Measurements from ENCODE around the gene RAB15. TPM values are rescaled to one million over a fixed set of nuclear protein-coding genes. Genes with fewer than 3 reads are reported as not detected.

The RAB15 gene
- total RNA-seq: 10 to 100 TPM in 2 of 3 donors, 1 to 10 TPM in 1; 1.3 to 24.0 (median 17.7) TPM

DNA sequence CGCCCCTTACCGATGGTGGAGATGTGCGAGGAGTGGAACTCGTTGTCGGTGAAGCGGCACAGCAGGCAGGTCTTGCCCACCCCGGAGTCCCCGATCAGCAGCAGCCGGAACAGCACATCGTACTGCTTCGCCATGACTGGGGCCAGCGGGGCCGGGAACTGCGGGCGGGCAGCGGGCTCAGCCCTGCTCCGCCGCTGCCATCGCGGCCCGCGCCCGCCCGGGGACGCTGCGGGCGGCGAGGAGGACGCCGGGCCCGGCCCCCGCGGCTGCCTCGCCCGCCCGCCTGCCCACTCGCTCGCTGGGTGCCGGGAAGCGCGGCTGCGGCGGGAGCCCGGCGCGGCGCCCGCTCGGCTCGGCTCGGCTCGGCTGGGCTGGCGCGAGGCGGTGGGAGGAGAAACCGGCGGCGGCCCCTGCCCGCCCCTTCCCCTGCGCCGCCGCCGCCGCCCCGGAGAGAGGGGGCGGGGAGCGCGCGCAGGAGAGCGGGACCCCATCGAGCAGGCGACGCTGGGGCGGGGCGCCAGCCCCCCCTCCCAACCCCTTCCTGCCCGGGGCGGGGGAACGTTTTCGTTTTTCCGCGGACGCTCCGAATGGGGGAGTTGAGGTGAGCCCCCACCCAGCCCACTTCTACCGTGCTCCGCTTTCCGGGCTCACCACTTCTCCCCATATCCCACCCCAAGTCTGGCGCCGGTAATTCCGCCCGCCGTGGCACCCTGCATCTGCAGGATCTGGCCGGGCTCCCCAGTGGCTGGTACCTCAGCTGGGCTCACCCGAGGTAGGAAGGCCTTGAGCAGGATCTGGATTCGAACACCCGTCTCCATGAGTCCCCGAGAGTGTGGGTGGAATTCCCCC lies at the start of gene RAB15:
TSS of gene RAB15 (minus strand) at position 394 of the 849 bp plus-strand sequence. CDS start at position 134, 260 bp downstream.
- Histone ChIP-seq H3K4me3 (peak within 1 kb of the TSS; percentile 62 to 83 (median 77)), H3K9me3 (no peaks in the 10 kb centered on the region), H3K4me1 (peaks cover 0 to 13% of the 10 kb centered on the region in 2 donors), H3K36me3 (no peaks in the 10 kb centered on the region), H3K27ac (peak within 1 kb of the TSS; percentile 59 to 80), H3K27me3 (no peaks in the 10 kb centered on the region)
- intact Hi-C loops (cut with DNase I; ENCODE audit: low total_unique reads): no loop called here
- TF ChIP-seq, protein P1, sequence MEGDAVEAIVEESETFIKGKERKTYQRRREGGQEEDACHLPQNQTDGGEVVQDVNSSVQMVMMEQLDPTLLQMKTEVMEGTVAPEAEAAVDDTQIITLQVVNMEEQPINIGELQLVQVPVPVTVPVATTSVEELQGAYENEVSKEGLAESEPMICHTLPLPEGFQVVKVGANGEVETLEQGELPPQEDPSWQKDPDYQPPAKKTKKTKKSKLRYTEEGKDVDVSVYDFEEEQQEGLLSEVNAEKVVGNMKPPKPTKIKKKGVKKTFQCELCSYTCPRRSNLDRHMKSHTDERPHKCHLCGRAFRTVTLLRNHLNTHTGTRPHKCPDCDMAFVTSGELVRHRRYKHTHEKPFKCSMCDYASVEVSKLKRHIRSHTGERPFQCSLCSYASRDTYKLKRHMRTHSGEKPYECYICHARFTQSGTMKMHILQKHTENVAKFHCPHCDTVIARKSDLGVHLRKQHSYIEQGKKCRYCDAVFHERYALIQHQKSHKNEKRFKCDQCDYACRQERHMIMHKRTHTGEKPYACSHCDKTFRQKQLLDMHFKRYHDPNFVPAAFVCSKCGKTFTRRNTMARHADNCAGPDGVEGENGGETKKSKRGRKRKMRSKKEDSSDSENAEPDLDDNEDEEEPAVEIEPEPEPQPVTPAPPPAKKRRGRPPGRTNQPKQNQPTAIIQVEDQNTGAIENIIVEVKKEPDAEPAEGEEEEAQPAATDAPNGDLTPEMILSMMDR (IDR thresholded peaks at IDR 0.05): no peak
- TF ChIP-seq POLR2A (IDR thresholded peaks at IDR 0.05): no peak
- TF ChIP-seq POLR2AphosphoS5 (IDR thresholded peaks at IDR 0.05): no peak
- no peak for DNase-seq (ENCODE audit: low spot score in 2 of 2)

- Histone ChIP-seq H3K27ac (no peak overlapping the region), H3K9me3 (no peaks in the 10 kb centered on the region), H3K36me3 (no peaks in the 10 kb centered on the region), H3K27me3 (no peaks in the 10 kb centered on the region), H3K4me3 (no peak overlapping the region), H3K4me1 (no peaks in the 10 kb centered on the region)
- TF ChIP-seq, protein P1 (IDR thresholded peaks at IDR 0.05): peak; percentile 35 to 71 (median 56)
- TF ChIP-seq POLR2A (IDR thresholded peaks at IDR 0.05): no peak
- TF ChIP-seq POLR2AphosphoS5 (IDR thresholded peaks at IDR 0.05): no peak
- intact Hi-C loops (cut with DNase I; ENCODE audit: low total_unique reads): no loop called here
- no peak for DNase-seq (ENCODE audit: low spot score in 2 of 2)
These were observed 47.9 kb upstream of the RAB15 start for GRCh38 chr14:65019944-65020566.

GRCh38 chr14:65016471-65016870 lies 44.3 kb upstream of the RAB15 start:
- intact Hi-C loops (cut with DNase I; ENCODE audit: low total_unique reads): no loop called here
- TF ChIP-seq POLR2A (IDR thresholded peaks at IDR 0.05) (no peak), POLR2AphosphoS5 (IDR thresholded peaks at IDR 0.05) (no peak)
- TF ChIP-seq, protein P1 (IDR thresholded peaks at IDR 0.05): no peak
- H3K27ac ChIP-seq: no peak overlapping the region
- H3K9me3 ChIP-seq: no peaks in the 10 kb centered on the region
- DNase-seq (ENCODE audit: low spot score in 2 of 2): no peak
- H3K4me3 ChIP-seq: no peak overlapping the region
- H3K36me3 ChIP-seq: no peaks in the 10 kb centered on the region
- H3K4me1 ChIP-seq: no peaks in the 10 kb centered on the region
- H3K27me3 ChIP-seq: no peaks in the 10 kb centered on the region

GRCh38 chr14:65015391-65015790 lies 43.3 kb upstream of the RAB15 start:
- intact Hi-C loops (cut with DNase I; ENCODE audit: low total_unique reads): no loop called here
- H3K9me3 ChIP-seq: no peaks in the 10 kb centered on the region
- no peak overlapping the region for H3K4me3 ChIP-seq
- H3K4me1 ChIP-seq: no peaks in the 10 kb centered on the region
- TF ChIP-seq, protein P1 (IDR thresholded peaks at IDR 0.05): no peak
- TF ChIP-seq POLR2A (IDR thresholded peaks at IDR 0.05) (no peak), POLR2AphosphoS5 (IDR thresholded peaks at IDR 0.05) (no peak)
- no peaks in the 10 kb centered on the region for H3K27me3 ChIP-seq
- no peak overlapping the region for H3K27ac ChIP-seq
- no peak for DNase-seq (ENCODE audit: low spot score in 2 of 2)
- H3K36me3 ChIP-seq: no peaks in the 10 kb centered on the region

- no peak overlapping the region for H3K4me3 ChIP-seq
- DNase-seq (ENCODE audit: low spot score in 2 of 2): no peak
- no peak for TF ChIP-seq POLR2A (IDR thresholded peaks at IDR 0.05)
- TF ChIP-seq, protein P1 (IDR thresholded peaks at IDR 0.05): no peak
- no peak for TF ChIP-seq POLR2AphosphoS5 (IDR thresholded peaks at IDR 0.05)
- no peak overlapping the region for H3K27ac ChIP-seq
- intact Hi-C loops (cut with DNase I; ENCODE audit: low total_unique reads): no loop called here
- H3K36me3 ChIP-seq: no peaks in the 10 kb centered on the region
- H3K27me3 ChIP-seq: no peaks in the 10 kb centered on the region
- H3K4me1 ChIP-seq: no peaks in the 10 kb centered on the region
- H3K9me3 ChIP-seq: no peaks in the 10 kb centered on the region
These were observed 40.2 kb upstream of the RAB15 start for GRCh38 chr14:65012353-65012752.

All from breast epithelium (tissue), 4 donors.